HT1080 (cell line): ENCODE data around the gene PLAAT3. TPM values are rescaled to one million over a fixed set of nuclear protein-coding genes. Genes with fewer than 3 reads are reported as not detected.
"Not testable (repeated sequence)": the region's sequence is repeated elsewhere in the genome, so short reads cannot be mapped to it uniquely, and the experiment has no call there.

Experiments
- DNase-seq: peaks from one replicate; pipeline ENCODE4 v3.0.0-alpha.2; 2015; ENCODE audit warnings: low read depth
- polyA plus RNA-seq, 2 experiments: library from polyadenylated mRNA; depleted of rRNA; stranded (reverse); fragments of >200 nt; gene quantifications; 2 replicates each; pipeline ENCODE4 v1.2.3, GENCODE V29; 2015
- total RNA-seq: library from RNA; depleted of rRNA; stranded (reverse); fragments of >200 nt; shearing (Covaris generic); gene quantifications from 2 replicates; pipeline ENCODE4 v1.2.3, GENCODE V29; 2014; rRNA removed

The PLAAT3 gene
- 27.8 and 28.6 TPM in 2 replicates for total RNA-seq
- polyA plus RNA-seq (2015; cell fraction: cytosol; rRNA removed) = 40.9 and 46.7 TPM in 2 replicates
- polyA plus RNA-seq (2015; cell fraction: nucleus; rRNA removed) = 20.8 and 21.2 TPM in 2 replicates

DNA sequence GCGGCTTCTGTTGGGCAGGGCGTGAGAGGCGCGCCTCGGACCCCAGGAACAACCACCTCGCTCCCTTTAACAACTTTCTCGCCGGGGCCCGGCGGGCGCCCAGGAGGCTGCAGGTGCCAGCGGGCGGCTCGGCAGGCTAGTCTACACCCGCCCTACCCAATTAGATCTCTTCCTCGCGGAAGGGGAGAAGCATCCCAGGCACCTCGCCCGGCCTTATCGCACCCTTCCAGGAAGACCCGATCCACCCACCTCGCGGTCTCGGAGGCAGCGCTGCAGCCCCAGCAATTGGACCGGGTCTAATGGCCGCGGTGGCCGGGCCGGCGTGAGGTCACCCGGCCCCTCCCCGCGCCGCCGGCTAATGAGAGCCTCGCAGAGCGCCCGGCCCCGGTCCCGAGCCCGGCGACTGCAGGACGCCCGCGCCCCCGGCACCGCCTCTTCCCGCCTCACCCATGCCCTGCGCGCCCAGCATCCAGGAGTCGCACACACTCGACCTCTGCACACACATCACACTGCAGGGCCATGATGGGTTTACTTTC, at the start of gene PLAAT3:
Gene PLAAT3 (minus strand): TSS at position 298 of the 536 bp plus-strand sequence. CDS start 419 bp downstream, outside the sequence.
- peak; percentile 77 for DNase-seq

DNA sequence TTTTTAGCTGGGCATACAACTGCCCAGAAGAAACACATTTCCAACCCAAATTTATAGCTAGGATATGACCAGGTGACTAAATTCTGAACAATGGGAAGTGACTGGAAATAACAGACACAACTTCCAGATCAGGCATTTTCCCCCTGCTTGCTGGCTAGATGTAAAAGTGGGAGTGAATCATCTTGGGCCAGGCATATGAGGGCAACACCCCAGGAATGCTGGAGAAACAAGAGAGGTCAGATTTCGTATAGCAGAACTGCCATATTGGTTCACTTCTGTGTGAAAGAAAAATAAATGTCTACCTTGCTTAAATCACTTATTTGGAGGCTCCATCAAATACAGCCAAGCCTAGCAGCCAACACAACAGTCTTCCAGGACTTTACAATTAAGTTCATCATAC, 49.6 kb upstream of the PLAAT3 start:
- peak; percentile 79 for DNase-seq

DNA sequence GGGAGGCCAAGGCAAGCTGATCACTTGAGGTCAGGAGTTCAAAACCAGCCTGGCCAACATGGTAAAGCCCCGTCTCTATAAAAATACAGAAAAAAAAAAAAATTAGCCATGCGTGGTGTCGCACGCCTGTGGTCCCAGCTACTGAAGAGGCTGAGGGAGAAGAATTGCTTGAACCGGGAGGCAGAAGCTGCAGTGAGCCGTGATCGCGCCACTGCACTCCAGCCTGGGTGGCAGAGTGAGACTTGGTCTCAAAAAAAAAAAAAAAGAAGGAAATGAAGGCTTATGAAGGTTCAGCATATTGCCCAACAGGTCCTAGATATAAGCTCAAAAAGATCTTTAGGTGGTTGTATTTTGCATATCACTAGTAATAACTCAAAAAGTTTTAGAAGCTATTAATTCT, 46.7 kb upstream of the PLAAT3 start:
- DNase-seq = no peak

DNA sequence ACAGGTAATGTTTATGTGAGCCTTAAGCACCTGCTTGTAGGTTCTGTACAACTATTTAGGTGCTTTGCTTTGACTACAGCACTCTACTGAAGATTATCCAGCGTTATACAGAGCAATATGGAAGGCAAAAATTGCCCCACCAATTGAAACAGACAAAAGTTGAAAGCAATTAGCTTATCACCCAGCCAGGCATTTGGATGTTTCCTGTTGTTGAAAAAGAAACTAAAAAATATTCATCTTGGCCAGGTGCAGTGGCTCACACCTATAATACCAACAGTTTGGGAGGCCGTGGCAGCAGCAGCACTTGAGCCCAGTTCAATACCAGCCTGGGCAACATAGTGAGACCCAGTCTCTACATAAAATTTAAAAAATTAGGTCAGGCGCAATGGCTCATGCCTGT, 38.4 kb upstream of the PLAAT3 start:
- no peak for DNase-seq

DNA sequence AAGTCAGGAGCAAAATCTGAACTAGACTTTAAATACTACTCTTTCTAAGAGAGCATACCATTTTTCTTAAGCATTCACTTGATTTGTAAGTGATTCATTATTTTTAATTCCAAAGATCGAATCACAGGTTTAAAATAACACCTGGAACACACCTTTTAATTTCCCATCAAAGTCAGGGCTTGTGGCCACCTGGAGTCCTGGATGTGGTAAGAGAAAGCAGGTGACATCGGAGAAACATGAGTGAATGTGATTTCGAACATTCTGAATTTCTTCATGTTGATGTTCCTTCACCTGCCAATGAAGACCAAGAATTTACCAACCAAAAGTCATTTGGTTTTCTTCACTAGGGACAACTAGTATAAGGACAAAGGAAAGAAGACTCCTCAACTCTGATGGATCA, 29.0 kb upstream of the PLAAT3 start:
- DNase-seq = no peak

DNA sequence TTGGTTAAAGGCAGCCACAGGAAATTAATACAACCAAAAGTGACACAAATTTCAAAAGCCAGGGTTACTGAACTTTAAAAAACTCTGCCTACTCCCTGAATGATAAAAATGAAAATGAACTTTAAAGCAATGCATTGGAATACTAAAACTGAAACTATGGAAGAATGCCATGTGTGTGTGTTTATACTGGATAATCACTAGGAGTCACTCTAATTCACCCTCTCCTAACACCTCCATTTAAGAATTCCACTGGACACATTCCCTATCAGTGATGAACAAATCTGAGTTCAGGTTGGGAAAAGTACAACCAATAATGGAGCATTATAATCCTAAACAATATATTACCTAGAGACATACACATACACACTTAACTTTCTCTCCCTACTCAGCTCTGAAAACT, 27.5 kb upstream of the PLAAT3 start:
- no peak for DNase-seq

DNA sequence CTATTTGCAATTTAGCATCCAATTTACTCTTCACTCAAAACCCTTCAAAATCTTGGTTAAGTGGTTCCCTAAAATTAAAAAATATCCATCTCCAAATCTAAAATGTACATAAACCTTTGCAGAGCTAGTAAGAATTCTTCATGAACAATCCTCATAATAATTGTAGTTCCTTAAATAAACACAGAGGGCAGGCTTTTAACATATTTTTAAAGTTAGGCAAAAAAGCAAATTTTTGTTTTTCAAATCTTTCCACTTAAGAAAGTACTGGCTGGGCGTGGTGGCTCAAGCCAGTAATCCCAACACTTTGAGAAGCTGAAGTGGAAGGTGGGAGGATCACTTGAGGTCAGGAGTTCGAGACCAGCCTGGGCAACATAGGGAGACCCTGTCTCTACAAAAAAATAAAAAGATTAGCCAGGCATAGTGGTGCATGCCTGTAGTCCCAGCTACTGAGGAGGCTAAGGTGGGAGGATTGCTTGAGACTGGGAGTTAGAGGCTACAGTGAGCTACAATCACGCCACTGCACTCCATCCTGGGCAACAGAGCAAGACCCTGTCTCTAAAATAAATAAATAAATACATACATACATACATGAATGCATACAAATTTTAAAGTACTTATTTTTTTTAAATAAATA, 25.1 kb upstream of the PLAAT3 start:
- peak; percentile 27 for DNase-seq

DNA sequence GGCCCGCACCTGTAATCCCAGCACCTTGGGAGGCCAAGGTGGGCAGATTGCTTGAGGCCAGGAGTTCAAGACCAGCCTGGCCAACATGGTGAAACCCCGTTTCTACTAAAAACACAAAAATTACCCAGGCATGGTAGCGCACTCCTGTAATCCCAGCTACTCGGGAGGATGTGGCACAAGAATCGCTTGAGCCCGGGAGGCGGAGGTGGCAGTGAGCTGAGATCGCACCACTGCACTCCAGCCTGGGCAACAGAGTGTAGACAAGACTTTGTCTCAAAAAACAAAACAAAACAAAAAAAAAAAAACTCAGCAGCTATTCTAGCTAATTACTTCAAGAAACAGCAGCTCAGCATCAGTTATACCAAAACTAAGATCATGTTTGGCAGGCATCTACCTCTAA, 24.2 kb upstream of the PLAAT3 start:
- DNase-seq = not testable (repeated sequence)

DNA sequence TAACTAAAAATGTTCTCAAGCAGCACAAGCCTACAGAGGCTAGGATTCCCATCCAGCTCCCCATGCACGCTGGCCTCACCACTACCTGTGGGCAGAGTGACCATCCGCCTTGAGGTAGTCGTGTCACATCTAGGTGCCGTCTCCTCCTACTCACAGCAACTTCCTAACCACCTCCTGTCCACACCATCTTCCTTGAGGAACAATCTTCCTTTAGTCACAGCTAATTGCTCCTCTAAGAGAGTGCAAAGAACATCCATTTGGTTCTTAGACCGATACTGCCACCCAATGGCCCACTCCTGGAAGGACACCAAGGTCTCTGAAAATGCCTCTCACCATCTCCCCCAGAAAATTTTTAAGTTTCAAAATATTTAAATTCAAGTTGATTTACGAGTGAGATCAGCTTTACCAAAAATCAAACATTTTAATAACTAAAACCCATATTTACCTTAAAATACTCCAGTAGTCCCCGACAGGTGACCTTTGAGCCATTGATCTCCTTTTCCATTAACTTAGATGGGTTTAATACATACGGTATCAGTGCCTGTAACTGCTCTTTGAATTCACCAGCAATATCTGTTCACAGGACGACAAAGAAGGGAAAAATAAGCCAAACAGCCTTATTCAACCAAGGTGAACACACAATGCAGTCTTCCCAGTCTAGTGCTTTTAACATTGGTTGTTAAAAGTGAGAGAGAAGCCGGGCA, 21.7 kb upstream of the PLAAT3 start:
- DNase-seq = peak; percentile 62

DNA sequence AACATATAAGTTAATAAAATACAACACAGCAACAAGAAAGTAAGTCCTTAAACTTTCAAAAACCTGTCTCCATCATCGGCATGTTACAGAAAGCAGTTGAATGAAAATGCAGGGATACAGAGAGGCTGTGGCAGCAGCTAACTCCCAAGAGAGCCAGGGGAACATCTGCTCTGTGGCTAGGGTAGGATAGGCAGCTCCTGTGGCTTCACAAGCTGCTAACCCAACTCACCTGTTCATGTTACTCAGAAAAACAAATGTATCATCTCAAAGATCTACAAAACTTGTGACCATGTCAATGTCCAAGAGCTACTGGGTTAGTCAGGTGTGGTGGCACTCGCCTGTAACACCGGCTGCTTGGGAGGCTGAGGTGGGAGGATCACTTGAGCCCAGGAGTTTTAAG, 15.2 kb upstream of the PLAAT3 start:
- DNase-seq = no peak

DNA sequence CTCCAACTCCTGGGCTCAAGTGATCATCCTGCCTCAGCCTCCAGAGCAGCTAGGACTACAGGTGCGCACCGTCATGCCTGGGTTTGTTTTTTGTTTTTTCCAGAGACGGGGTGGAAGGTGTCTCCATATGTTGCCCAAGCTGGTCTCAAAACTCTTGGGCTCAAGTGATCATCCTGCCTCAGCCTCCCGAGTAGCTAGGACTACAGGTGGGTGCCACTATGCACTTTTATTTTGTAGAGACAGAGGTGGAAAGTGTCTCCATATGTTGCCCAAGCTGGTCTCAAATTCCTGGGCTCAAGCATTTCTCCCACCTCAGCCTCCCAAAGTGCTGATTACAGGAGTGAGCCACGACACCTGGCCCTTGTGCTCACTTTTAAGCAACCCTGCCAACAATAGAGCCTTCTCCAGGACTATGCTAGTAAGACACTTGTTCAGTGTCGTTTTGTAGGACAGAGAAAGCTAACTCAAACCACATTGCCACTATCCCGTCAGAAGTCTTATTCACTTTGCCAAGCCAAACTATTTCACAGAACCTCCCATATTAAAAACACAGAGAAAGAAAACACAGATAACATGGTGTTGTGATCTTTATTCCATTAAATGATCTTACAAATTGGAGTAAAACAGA, 9.4 kb upstream of the PLAAT3 start:
- DNase-seq = no peak

DNA sequence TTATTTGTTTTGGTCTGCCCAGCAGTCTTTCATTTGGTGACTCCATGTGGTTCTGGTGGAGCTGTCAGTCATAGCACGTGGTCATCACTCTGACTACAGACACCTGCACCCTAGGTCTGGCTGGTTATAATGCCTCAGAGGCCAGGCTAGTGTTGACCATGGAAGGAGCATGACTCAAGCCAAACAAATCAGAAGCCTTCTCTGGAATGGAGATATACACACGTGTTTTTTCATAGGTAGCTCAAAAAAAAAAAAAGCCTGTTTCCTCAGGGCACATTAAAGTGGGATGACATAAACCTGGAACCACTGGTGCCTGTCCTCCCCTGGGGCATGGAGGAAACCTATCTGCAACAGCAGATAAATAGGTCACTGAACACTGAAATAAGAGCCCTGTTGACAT, 8.1 kb upstream of the PLAAT3 start:
- no peak for DNase-seq

DNA sequence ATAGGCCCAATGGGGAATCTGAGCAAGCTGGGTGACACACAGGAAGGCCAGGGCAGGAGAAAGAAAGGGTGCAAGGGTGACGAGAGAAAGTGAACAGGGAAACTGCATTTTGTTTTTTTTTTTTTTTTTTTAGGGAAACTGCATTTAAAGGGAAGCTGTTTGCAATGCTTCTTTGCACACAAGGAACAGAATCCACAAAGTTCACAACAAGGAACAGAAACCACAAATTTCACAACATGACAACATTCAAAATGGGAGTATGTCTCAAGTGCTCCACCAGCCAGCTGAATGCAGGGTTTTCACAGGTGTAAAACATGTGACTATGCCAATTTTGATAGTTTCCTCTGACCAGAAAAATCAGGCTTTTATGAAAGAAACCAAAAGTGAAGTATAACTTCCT, 6.8 kb upstream of the PLAAT3 start:
- DNase-seq = no peak

DNA sequence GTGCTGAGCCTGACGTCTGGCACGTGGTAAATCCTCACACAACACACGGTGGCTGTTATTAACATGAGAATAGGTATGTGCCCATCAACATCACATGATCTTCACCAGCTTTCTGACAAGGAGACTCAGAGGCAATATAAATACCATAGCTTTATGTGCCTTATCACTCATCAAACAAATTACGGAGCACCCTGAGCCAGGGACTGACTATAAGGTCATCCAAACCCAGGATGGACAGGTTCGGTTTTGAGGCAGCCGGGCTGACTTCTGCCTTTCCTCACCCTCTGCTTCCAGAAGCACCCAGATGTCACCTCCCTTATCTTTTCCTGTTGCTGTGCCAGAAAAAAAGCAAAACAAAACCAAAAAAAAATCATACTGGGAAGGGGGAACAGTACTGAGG, 5.7 kb upstream of the PLAAT3 start:
- DNase-seq = no peak

DNA sequence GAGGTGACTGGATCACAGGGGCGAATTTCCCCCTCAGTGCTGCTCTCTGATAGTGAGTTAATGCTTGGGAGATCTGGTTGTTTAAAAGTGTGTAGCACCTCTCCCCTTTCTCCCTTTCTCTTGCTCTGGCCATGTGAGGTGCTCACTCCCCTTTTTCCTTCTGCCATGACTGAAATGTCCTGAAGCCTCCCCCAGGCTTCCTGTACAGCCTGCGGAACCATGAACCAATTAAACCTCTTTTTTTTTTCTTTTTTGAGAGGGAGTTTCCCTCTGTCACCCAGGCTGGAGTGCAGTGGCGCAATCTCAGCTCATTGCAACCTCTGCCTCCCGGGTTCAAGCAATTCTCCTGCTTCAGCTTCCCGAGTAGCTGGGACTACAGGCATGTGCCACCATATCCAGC, 3.5 kb upstream of the PLAAT3 start:
- DNase-seq = not testable (repeated sequence)

DNA sequence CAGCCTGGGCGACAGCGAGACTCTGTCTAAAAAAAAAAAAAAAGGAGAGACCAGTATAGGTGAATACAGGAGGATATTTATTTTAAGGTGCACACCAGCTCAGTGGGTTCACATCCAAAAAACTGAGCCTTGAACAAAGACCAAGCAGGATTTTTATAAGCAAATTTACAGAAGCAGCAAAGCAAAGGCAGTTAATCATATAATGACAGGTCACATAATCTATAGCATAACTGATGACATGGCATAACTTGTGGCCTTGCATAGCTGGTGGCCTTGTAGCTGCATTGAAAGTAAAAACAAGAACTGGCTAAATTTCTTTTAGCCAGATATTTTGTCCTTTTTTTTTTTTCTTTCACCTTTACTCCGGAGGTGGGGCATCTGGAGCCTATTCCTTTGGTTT, 2.7 kb upstream of the PLAAT3 start:
- no peak for DNase-seq

DNA sequence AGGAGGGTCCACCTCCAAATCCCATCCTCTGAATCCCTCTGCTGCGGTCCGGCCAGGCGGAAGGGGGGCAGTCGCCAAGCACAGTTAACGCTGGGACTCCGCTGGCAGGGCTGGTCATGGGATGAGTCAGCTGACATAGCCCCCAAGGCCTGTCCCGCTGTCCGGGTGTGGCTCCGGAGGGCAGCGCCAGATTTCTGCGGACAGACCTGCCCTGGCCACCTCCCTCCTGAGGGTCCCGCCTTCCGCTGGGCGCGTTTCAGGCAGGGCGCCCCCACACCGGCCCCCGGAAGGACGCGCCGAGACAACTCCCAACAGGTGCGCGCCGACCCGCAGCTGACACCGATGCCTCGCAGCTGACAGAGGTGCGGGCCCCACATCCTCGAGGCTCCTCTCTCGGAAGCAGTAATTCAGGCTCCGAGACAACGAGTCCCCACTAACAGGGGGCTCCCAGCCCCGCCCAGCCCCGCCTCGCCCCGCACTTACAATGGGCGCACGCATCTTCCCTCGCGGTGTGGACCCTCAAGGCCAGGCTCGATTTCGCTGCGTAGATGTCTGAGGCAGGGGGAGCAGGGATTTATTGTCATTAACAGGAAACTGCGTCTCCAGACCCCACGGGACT, 607 bp downstream of the PLAAT3 start:
- peak; percentile 32 for DNase-seq

DNA sequence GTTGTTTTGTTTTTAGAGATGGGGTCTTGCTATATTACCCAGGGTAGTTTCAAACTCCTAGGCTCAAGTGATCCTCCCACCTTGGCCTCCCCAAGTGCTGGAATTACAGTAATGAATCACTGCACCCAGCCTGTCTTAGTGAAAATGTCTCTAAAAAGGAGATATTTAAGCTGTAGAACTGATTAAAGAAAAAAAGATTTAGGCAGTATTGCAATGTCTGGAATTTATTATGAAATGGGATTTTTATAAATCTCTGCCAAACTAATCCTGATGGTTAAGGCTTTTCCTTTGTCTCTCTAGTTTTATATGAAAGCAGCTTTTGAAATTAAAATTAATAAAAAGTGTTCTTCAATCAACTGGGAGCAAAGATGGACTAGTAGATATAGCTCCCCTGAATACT, 2.1 kb downstream of the PLAAT3 start:
- DNase-seq = no peak

DNA sequence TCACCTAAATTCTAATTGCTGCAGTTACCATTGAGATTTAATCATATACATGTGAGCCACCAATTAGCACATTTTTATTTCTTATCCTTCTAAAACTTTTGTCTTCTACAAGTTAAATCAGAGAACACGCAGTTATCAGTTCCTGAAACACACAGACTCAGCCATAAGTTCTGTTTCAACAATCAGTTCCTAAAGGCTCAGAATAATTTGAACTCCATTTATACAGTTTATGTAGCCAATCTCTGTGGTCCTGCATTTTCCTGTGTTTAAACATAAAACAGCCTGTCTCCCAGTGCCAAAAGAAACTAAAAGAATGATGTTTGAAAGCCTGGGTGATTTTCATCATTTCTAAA, 2.9 kb downstream of the PLAAT3 start:
- no peak for DNase-seq

DNA sequence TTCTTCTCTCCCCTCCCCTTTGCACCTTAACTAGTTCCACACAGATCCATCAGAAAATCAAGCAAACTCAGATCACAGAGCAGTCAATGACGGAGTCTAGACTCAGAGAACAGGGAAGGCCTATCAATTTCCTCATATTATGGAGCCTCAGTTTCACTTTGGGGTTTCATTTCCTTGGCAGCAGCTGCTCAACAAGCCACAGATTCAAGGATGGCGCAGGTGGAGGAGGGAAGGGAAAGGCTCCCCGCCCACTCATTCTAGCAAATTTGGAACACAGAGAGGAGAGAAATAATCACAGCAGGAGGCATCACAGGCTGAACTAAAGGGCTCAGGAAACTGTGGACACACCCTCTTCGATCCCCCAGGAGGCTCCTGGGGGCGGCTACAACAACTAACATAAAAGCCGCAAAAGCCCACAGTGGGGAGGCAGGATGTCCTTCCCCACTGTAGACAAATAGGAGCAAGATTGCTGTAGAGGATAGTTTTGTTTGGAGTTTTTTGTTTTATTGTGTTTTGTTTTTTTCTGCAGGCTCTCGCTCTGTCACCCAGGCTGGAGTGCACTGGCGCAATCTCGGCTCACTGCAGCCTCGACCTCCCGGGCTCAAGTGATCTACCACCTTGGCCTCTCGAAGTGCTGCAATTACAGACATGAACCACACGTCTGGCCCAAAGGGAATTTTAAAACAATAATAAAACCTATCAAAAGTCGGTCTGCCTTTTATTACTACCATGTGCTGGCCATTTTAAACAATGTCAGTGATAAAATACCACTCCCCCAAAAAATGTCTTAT, 3.4 kb downstream of the PLAAT3 start:
- DNase-seq = peak; percentile 55

DNA sequence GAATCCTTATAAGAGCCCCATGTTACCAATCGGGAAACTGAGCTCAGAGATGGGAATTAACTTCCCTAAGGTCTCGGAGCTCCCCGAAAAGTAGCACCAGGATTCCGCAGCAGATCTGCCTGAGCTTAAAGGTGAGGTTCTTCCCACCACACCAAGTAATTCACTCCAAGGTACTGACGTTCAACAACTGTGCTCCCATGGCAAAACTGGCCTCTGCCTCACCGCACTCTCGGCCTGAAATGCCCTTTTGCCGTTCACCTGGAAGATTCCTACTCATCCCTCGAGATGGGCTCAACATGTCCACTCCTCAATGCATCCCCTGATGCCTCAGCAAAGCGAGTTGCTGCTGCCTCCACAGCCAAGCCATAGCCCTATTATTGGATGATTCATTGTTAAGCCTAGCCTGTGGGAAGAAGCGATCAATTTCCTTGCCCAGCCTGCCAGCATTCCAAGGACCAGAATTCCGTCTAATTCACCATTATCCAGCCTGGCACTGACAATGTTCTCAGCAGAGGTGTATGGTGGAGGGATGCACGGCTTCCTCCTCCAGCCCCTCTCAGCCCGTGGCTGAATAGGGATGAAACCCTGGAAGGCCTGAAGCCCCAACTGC, 4.2 kb downstream of the PLAAT3 start:
- peak; percentile 36 for DNase-seq
